ENCODE results near the gene GAS7. TPM values are rescaled to one million over a fixed set of nuclear protein-coding genes. Genes with fewer than 3 reads are reported as not detected.

The GAS7 gene
- total and polyA plus RNA-seq, 2 experiments from 2014 or later: 1.9 to 10.7 TPM

DNA sequence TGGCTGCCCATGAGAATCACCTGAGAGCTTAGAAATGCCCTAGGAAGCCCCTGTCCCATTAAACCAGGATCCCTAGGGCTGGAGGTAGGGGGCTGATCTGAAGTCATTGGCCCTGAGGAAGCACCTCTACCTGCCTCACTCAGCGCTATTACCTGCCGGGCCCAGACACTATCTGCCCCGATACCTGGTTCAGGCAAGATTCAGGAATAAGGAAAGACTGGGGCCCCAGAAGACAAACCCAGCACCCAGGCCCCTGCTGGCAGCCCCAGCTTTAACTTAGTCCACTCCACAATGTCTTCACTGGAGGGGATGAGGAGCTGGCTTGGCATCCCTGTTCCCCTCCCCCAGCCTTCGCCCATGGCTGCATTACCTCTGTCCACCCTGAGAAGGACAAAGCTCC, 126.3 kb downstream of the GAS7 start:
- no peaks in the 10 kb centered on the region for H3K9me3 Mint-ChIP-seq
- no peaks in the 10 kb centered on the region for H3K27me3 Mint-ChIP-seq (ENCODE audit: insufficient read depth, low read depth, poor library complexity)
- no peak overlapping the region for H3K4me2 ChIP-seq
- no peaks in the 10 kb centered on the region for H3K36me3 ChIP-seq (ENCODE audit: insufficient read depth)
- no peak for TF ChIP-seq ZNF331 (CRISPR knock-in tag; IDR thresholded peaks at IDR 0.05; ENCODE audit: low read depth)
- TF ChIP-seq JUNB (IDR thresholded peaks at IDR 0.05; ENCODE audit: unreplicated experiment): no peak
- no peak for TF ChIP-seq EZH2phosphoT487 (IDR thresholded peaks at IDR 0.05; ENCODE audit: unreplicated experiment)
- TF ChIP-seq ZNF114 (CRISPR knock-in tag; IDR thresholded peaks at IDR 0.05): no peak
- TF ChIP-seq POLR2AphosphoS5 (IDR thresholded peaks at IDR 0.05; ENCODE audit: low read depth): no peak
- TF ChIP-seq, protein P1, sequence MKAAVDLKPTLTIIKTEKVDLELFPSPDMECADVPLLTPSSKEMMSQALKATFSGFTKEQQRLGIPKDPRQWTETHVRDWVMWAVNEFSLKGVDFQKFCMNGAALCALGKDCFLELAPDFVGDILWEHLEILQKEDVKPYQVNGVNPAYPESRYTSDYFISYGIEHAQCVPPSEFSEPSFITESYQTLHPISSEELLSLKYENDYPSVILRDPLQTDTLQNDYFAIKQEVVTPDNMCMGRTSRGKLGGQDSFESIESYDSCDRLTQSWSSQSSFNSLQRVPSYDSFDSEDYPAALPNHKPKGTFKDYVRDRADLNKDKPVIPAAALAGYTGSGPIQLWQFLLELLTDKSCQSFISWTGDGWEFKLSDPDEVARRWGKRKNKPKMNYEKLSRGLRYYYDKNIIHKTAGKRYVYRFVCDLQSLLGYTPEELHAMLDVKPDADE (IDR thresholded peaks at IDR 0.05): no peak
- TF ChIP-seq, protein P2, sequence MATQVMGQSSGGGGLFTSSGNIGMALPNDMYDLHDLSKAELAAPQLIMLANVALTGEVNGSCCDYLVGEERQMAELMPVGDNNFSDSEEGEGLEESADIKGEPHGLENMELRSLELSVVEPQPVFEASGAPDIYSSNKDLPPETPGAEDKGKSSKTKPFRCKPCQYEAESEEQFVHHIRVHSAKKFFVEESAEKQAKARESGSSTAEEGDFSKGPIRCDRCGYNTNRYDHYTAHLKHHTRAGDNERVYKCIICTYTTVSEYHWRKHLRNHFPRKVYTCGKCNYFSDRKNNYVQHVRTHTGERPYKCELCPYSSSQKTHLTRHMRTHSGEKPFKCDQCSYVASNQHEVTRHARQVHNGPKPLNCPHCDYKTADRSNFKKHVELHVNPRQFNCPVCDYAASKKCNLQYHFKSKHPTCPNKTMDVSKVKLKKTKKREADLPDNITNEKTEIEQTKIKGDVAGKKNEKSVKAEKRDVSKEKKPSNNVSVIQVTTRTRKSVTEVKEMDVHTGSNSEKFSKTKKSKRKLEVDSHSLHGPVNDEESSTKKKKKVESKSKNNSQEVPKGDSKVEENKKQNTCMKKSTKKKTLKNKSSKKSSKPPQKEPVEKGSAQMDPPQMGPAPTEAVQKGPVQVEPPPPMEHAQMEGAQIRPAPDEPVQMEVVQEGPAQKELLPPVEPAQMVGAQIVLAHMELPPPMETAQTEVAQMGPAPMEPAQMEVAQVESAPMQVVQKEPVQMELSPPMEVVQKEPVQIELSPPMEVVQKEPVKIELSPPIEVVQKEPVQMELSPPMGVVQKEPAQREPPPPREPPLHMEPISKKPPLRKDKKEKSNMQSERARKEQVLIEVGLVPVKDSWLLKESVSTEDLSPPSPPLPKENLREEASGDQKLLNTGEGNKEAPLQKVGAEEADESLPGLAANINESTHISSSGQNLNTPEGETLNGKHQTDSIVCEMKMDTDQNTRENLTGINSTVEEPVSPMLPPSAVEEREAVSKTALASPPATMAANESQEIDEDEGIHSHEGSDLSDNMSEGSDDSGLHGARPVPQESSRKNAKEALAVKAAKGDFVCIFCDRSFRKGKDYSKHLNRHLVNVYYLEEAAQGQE (IDR thresholded peaks at IDR 0.05; ENCODE audit: unreplicated experiment): no peak
- TF ChIP-seq EZH2 (IDR thresholded peaks at IDR 0.05; ENCODE audit: low read depth, unreplicated experiment): no peak
- TF ChIP-seq STAT1 (IDR thresholded peaks at IDR 0.05; ENCODE audit: unreplicated experiment): no peak
- TF ChIP-seq CREB1 (CRISPR knock-in tag; IDR thresholded peaks at IDR 0.05; ENCODE audit: low read depth): no peak
- TF ChIP-seq NANOG (IDR thresholded peaks at IDR 0.05; ENCODE audit: borderline replicate concordance): no peak
- TF ChIP-seq, protein P3, sequence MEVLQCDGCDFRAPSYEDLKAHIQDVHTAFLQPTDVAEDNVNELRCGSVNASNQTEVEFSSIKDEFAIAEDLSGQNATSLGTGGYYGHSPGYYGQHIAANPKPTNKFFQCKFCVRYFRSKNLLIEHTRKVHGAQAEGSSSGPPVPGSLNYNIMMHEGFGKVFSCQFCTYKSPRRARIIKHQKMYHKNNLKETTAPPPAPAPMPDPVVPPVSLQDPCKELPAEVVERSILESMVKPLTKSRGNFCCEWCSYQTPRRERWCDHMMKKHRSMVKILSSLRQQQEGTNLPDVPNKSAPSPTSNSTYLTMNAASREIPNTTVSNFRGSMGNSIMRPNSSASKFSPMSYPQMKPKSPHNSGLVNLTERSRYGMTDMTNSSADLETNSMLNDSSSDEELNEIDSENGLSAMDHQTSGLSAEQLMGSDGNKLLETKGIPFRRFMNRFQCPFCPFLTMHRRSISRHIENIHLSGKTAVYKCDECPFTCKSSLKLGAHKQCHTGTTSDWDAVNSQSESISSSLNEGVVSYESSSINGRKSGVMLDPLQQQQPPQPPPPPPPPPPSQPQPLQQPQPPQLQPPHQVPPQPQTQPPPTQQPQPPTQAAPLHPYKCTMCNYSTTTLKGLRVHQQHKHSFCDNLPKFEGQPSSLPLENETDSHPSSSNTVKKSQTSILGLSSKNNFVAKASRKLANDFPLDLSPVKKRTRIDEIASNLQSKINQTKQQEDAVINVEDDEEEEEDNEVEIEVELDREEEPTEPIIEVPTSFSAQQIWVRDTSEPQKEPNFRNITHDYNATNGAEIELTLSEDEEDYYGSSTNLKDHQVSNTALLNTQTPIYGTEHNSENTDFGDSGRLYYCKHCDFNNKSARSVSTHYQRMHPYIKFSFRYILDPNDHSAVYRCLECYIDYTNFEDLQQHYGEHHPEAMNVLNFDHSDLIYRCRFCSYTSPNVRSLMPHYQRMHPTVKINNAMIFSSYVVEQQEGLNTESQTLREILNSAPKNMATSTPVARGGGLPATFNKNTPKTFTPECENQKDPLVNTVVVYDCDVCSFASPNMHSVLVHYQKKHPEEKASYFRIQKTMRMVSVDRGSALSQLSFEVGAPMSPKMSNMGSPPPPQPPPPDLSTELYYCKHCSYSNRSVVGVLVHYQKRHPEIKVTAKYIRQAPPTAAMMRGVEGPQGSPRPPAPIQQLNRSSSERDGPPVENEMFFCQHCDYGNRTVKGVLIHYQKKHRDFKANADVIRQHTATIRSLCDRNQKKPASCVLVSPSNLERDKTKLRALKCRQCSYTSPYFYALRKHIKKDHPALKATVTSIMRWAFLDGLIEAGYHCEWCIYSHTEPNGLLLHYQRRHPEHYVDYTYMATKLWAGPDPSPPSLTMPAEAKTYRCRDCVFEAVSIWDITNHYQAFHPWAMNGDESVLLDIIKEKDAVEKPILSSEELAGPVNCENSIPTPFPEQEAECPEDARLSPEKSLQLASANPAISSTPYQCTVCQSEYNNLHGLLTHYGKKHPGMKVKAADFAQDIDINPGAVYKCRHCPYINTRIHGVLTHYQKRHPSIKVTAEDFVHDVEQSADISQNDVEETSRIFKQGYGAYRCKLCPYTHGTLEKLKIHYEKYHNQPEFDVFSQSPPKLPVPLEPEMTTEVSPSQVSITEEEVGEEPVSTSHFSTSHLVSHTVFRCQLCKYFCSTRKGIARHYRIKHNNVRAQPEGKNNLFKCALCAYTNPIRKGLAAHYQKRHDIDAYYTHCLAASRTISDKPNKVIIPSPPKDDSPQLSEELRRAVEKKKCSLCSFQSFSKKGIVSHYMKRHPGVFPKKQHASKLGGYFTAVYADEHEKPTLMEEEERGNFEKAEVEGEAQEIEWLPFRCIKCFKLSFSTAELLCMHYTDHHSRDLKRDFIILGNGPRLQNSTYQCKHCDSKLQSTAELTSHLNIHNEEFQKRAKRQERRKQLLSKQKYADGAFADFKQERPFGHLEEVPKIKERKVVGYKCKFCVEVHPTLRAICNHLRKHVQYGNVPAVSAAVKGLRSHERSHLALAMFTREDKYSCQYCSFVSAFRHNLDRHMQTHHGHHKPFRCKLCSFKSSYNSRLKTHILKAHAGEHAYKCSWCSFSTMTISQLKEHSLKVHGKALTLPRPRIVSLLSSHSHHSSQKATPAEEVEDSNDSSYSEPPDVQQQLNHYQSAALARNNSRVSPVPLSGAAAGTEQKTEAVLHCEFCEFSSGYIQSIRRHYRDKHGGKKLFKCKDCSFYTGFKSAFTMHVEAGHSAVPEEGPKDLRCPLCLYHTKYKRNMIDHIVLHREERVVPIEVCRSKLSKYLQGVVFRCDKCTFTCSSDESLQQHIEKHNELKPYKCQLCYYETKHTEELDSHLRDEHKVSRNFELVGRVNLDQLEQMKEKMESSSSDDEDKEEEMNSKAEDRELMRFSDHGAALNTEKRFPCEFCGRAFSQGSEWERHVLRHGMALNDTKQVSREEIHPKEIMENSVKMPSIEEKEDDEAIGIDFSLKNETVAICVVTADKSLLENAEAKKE (CRISPR knock-in tag; IDR thresholded peaks at IDR 0.05): no peak
- H3K36me3 Mint-ChIP-seq (ENCODE audit: low read depth): no peaks in the 10 kb centered on the region
- peaks cover 21% of the 10 kb centered on the region for H3K4me1 Mint-ChIP-seq
- H3K79me2 ChIP-seq (replicated peaks; ENCODE audit: insufficient read depth): no peaks in the 10 kb centered on the region
- no peak overlapping the region for H3K27ac ChIP-seq (ENCODE audit: low read depth)
- no peak overlapping the region for H3K4me3 Mint-ChIP-seq
- ATAC-seq (no peak), DNase-seq (ENCODE audit: low spot score) (no peak)
- H3K4me1 ChIP-seq (ENCODE audit: insufficient read depth): peaks cover 3% of the 10 kb centered on the region; the same call in 1 of the 2 replicates
- no peaks in the 10 kb centered on the region for H3K9me2 ChIP-seq (ENCODE audit: insufficient read depth)
- H3F3A ChIP-seq (replicated peaks; ENCODE audit: low read depth): no peaks in the 10 kb centered on the region
- no peaks in the 10 kb centered on the region for H3K27me3 ChIP-seq (ENCODE audit: insufficient read depth)
- H4K20me1 ChIP-seq (replicated peaks; ENCODE audit: insufficient read depth): no peaks in the 10 kb centered on the region
- no peak overlapping the region for H3K4me3 ChIP-seq
- no peak overlapping the region for H3K27ac Mint-ChIP-seq
- no peak overlapping the region for H2AFZ ChIP-seq
